Activated CD8-positive, alpha-beta memory T cell treated with anti-CD3 and anti-CD28 coated beads, Interleukin-2, amount 50 U/mL, for 24 hours (primary cell): ENCODE data around the gene FEZ2.

Experiments
- DNase-seq: peaks from one replicate; pipeline ENCODE4 v3.0.0-alpha.2; 2020; ENCODE audit errors: extremely low read depth

FEZ2 gene

DNA sequence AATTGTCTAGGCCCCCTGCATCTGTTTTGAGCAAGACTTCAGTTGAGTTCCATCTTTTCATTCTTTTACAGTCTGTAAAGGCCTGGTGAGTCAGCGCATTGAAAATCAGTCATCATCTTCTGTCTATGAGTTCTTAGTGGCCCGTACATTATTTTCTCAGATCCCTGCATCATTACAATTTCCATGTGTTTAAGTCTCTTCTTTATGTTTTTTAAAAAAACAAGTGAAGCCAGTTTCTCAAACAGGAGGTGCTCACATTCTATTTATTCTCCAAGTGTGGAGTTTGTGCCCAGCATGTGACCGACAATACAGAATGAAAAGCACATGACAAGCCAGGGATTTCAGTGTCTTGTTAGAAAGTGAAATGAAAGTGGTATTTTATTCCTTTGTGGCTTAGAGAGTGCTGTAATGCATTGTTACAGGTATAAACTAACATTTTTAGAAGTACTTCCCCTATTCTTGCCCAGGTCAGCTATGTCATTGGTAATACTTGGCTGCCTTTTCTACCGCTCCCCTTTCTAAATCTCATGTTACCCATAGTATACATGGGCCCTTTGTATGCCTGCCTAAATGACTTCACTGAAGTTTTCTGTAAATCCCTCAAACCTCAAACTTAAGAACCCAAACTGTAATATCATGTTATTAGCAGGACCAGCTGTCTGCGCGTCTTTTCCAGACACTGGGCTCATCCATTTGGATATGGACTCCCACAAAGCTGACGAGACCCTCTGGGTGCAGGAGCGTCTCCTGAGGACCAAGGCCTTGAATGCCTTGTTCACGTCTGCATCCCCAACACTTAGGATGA, 67.6 kb downstream of the FEZ2 start:
- DNase-seq, result no peak

DNA sequence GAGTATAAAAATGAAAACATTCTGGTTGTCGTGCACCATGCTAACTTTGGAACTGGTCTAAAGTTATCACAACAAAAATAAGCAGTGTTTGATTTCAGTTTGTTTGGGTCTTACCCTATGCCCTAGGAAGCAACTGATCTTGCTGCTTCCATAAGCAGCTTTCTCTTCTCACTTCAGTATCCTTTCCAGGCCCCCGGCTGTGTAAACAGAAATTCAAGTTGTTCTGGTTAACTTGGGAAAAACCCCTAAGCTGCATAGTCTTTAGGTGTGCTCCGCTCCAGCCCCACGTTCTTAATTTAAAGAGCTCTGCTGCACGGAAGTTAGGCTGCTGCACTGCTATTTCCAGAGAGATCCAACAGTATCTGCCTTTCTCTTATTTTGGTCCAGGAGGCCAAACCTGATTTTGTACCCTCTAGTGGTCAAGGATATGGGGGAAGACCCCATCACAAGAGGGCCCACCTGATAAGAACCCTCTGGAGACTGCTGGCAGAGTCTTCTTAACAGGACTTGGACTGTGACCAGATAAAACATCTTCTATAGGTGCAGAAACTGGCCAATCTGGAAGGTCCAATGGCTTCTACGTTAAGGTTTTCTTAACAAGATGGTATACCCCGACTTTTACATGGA, 69.1 kb downstream of the FEZ2 start:
- no peak for DNase-seq

DNA sequence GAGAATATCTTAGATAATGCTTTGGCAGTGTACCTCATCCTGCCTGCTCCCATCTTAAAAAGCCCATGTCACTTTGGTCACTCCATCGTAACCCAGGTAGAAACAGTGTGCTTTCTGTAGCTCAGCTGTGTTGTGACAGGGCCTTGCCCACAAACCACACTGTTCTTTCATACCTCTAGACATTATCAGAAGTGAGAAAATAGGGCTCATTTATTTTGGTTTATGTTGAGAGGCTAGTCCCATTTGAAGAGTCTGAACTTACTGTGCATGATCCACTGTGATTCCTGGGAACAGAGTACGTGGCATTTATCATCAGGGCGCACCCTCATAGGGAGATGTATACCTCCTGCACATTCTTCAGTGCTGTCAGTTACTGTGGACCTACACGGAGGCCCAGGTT, 69.7 kb downstream of the FEZ2 start:
- DNase-seq, result no peak

DNA sequence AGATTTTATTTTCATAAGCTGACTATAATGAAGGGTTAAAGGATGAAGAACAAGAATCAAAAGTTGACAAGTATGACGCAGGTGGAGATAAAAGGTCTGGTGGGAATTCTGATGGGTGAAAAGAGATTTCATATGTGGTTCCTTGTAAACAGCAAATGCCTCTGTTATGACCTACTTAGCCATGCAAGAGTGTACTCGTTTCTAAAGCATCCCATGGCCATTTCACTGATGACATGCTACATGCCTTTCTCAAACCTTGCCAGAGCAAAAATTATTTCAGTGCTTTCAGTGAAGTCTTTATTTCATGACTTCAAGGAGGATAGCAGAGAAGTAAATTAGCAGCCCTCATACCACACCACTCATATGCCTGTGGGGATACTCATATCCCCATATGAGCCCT, 71.7 kb downstream of the FEZ2 start:
- no peak for DNase-seq

DNA sequence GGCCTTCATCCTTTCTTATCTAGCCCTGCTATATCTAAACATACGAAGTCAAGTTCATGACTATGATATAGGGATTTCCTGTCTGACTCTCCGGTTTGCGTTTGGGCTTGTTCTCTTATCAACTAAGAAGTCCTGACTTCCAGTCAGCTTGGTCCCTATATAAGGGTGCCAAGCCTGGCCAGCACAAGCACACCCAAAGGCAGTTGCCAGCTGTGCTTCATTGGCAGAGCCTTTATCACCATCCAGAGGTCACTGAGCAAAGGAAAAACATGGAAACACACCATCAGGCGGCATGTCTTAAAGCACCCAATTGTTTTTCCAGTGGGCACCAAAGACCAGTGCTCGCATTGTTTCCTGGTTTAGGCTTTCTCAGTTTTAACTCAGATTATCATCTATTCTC, 72.7 kb downstream of the FEZ2 start:
- DNase-seq, result no peak

DNA sequence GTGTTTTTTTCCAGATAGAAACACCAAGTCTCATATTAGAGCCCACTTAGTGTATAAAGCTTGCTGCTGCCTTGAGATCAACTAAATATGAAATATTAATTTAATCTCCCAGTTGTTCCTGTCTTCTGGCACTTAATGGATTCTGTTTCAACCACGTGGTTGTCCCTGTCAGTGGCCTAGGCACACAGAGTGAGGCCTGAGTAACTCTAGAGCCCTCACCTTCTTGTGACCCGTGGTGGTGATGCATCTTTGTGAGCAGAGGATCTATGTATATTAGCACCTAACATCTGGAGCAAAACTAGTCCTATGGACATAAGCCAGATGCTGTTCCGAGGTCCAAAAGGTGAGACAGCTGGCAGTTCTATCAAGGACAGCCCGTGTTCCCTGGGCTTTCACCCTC, 74.8 kb downstream of the FEZ2 start:
- no peak for DNase-seq

DNA sequence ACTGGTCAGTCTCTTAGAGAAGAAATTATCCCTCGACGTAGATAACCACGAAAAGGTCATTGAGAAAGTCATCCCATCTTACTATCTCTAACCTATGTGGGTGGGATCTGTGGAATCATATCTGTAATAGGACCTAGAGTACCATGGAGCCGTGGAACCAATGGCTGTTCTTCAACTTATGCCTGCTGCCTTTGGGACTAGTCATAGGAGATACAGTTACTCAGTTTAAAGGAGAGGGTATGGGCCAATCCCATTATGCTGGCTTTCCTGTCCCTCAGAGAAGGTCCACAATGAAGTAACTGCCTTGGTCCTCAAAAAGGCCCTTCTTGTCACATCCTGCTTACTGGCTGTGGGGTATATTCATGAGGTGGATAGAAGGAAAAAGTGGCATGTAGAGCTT, 77.5 kb downstream of the FEZ2 start:
- no peak for DNase-seq

DNA sequence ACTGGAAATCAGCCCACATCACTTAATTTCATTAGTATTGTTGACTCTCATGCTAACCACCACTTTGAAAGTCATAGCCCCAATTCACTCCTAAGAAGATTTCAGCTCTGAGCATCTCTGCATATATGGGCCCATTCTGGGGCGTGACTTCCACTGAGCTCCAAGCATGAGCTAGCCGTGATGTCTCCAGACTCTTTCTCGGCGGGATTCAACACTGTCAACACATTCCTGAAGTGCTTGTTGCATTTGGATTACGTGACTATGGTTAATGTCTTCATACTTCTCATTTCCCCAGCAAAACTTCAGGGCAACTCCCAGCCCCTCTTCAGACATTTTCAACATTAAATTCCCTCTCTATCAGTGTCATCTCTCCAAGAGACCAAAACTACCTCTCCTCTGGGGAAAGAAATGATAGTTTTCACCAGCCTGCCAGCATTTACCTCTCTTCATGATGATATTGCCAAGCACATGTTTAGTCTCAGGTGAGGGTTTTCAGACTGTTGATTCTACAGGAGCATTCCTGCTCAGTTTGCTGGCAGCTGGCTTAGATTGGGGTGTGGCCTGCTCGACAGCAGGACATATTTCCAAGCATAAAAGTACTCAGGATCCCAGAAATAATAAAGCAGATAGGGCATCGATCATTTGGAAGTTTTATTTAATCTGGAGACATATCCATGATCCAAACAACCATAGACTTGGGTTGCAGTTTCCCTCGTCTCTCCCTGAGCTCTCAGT, 81.7 kb downstream of the FEZ2 start:
- no peak for DNase-seq

DNA sequence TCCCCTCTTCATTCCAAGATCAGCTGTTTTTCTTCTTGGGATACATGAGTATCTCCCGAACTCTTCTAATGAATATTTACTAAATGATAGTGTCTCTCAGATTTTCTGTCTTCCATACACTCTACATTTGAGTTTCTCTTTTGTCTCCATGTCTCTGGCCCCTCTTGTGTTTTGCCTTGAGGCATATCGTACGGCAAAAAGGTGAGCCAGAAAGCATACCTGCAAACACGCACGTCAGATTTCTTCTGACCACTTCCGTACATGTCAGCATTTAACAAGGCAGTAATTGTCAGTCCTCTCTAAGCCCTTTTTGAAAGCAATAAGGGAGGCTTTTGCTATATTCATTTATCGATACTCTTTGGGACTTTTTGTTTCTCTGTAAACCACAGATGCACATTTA, 82.4 kb downstream of the FEZ2 start:
- no peak for DNase-seq

DNA sequence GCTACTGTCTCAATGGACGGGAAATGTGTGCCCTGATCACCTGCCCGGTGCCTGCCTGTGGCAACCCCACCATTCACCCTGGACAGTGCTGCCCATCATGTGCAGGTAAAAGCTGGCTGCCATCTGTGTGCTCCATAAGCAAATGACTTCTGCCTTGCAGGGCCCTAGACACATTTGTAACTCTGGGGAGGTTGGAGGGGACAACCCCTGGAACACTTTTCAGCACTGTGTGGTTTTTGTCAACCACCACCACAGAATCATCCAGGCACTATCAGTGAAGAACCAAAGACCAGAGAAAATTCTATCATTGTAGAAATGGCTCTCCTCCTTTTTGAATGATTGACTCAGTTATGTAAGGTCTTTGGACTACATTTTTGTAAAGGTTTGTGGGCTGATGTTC, 84.3 kb downstream of the FEZ2 start:
- no peak for DNase-seq

DNA sequence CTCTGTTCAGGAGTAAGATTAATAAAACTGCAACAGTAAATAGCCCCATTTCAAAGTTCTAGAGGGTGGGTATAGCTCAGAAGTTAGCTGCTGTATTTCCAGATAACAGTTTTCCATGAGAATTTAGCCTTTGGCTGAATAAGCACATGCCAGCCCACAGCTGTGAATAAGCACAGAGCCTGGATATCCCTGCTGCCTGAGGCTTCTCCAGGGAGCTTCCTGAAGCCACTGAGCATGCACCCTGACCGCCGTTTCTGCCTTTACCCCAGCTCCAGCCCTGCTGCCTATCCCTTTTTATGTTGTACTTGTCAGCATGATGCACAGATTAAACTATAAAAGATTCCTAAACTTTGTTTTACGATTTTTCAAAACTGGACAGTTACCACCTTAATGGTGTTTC, 85.3 kb downstream of the FEZ2 start:
- no peak for DNase-seq

DNA sequence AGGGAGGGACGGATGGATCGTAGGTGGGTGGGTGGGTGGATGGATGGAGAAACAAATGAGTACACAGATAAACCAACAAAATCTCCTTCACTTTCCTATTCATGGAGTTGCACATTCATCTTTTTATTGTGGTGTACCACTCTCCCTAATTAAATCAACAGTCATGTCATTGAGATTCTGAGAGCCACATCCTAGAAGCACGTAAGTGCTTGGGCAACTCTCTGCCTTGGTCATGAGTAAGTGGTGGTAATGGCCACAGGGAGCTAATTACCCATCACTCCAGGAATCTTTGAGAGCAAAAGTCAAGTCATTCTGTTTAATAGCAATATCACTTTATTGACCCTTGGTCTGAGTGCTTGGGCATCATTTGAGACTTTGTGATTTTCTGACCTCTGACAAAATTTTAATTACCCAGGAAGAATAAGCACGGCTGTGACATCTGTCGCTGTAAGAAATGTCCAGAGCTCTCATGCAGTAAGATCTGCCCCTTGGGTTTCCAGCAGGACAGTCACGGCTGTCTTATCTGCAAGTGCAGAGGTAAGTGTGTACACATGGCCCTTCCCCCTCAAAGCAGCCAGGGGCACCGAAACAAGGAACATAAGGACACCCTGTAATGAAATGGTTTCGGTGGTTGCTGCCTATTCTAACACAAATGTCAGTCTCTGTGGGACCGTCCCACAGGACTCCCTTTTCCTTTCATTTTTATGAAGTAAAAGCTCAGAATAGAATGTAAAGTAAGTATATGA, 85.9 kb downstream of the FEZ2 start:
- DNase-seq, result no peak

DNA sequence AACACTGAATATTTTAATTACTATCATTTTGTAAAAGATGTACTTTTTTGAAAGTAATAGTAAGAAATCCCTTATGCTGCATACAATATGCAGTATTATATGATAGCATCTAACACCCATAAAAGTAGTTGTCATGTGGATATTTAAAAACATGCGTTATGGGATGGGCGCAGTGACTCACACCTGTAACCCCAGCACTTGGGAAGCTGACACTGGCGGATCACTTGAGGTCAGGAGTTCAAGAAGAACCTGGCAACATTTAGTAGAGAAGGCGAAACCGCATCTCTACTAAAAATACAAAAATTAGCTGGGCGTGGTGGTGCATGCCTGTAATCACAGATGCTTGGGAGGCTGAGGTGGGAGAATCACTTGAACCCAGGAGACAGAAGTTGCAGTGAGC, 88.9 kb downstream of the FEZ2 start:
- DNase-seq, result no peak

DNA sequence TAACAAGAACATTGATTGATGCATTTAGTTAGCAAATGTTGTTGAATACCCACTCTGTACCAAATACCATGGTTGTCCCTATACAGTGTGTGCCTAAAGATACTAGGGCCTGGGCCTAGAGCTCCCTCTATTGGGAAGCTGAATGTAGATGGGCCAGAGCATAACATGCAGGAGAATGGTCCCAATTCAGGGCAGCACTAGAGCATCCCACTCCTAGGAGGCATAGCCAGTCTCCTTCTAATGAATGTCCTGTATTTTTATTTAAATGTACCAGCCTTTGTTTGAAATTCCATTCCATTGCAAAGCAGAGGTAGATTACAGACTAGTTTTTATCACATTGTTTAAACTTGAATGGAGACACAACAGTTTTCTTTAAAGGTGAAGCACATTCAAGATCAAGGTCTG, 90.6 kb downstream of the FEZ2 start:
- DNase-seq, result no peak
